Stimulated activated CD8-positive, alpha-beta memory T cell treated with anti-CD3 and anti-CD28 coated beads, Interleukin-7, amount 100 ng/mL, for 4 hours (primary cell): ENCODE measurements around the gene PNPLA6.
A peak's percentile ranks its signal among the peaks of the same experiment; 100 is the strongest.

Source experiments
- DNase-seq, 2 donors: peaks; one replicate each; pipeline ENCODE4 v3.0.0-alpha.2; 2020; ENCODE audit warnings: low read depth in 2 of 2

Gene PNPLA6

DNA sequence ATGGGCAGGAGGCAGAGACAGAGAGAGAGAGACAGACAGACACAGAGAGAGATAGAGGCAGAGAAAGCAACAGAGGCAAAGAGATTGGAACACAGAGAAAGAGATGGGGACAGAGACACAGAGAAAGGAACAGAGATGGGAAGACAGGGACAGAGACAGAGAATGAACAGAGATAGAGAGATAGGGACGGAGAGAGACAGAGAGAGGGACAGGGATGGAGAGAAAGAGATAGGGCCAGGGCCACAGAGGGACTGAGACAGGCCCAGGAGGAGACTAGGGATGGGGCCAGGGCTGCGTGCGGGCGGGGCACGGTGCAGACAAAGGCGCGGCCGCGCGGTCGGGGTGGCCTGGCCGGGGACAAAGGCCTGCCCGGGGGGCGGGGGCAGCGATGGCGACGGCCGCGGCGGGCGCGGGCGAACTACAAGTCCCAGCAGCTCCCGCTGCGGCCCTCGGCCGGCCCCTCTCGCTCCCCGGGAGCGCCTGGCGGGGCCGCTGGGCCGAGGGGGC is 19.8 kb upstream of the PNPLA6 start, which contains the start of gene ZNF358:
Gene ZNF358, plus strand, starts transcription at position 459 of the 507 bp plus-strand sequence. CDS start 3,140 bp downstream, outside the sequence.
- no peak for DNase-seq

DNA sequence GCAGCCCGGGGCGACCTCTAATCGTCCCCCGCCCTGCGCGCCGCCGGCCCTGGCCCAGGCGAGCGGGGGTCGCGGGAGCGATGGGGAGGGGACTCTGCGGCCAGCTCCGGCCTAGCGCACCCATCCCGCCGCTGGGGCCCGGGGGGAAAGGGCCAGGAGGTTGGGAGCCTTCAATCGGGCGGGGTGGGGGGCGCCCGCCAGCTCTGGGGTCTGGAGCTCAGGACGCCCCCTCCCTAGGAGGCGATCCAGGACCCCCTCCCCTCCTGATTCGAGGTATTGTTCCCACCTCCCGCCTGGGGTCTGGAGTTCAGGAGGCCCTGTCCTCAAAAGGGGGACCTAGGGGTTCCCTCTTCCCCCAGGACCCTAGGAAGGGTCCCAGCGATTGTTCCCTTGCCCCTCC is 19.2 kb upstream of the PNPLA6 start:
- DNase-seq = no peak

DNA sequence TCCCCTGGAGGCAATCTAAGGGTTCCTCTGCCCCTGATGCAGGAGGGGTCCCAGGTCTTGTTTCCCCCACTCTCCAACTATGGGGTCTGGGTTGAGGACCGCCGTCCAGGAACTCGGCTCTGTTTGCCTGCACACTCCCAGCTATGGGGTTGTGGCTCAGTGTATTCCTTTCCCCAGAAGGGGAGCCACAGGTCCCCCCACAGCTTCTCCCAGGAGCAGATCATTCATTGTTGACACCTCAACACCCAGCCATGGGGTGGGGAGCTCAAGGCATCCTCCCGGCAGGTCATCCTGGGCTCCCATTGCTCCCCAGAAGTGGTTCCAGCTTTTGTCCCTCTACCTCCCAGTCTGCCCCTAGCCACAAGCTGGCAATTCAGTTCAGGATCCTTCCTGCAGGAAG is 18.6 kb upstream of the PNPLA6 start:
- no peak for DNase-seq

DNA sequence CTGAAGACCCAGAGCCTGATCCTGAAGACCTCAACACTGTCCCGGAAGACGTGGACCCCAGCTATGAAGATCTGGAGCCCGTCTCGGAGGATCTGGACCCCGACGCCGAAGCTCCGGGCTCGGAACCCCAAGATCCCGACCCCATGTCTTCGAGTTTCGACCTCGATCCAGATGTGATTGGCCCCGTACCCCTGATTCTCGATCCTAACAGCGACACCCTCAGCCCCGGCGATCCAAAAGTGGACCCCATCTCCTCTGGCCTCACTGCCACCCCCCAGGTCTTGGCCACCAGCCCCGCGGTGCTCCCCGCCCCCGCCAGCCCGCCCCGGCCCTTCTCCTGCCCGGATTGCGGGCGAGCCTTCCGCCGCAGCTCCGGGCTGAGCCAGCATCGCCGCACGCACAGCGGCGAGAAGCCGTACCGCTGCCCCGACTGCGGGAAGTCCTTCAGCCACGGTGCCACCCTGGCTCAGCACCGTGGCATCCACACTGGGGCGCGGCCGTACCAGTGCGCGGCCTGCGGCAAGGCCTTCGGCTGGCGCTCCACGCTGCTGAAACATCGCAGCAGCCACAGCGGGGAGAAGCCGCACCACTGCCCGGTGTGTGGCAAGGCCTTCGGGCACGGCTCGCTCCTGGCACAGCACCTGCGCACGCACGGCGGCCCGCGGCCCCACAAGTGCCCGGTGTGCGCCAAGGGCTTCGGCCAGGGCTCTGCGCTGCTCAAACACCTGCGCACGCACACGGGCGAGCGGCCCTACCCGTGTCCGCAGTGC is 16.0 kb upstream of the PNPLA6 start:
- DNase-seq = no peak

DNA sequence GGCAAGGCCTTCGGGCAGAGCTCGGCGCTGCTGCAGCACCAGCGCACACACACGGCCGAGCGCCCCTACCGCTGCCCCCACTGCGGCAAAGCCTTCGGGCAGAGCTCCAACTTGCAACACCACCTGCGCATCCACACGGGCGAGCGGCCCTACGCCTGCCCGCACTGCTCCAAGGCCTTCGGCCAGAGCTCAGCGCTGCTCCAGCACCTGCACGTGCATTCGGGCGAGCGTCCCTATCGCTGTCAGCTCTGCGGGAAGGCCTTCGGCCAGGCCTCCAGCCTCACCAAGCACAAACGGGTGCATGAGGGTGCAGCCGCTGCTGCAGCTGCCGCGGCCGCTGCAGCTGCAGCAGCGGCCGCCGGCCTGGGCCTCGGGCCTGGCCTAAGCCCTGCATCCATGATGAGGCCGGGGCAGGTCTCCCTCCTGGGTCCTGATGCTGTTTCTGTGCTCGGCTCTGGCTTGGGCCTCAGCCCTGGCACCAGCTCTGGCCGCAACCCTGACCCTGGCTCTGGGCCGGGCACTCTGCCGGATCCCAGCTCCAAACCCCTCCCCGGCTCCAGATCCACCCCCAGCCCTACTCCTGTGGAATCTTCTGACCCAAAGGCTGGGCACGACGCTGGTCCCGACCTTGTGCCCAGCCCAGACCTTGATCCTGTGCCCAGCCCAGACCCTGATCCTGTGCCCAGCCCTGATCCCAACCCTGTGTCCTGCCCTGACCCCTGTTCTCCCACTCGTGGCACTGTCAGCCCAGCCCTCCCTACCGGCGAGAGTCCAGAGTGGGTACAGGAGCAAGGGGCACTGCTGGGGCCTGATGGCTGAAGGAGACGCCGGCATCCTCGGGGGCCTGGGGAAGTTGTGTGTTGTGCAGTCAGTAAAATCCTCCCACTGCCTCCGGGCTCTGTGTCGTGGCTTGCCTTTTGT is 15.1 kb upstream of the PNPLA6 start:
- DNase-seq = no peak

DNA sequence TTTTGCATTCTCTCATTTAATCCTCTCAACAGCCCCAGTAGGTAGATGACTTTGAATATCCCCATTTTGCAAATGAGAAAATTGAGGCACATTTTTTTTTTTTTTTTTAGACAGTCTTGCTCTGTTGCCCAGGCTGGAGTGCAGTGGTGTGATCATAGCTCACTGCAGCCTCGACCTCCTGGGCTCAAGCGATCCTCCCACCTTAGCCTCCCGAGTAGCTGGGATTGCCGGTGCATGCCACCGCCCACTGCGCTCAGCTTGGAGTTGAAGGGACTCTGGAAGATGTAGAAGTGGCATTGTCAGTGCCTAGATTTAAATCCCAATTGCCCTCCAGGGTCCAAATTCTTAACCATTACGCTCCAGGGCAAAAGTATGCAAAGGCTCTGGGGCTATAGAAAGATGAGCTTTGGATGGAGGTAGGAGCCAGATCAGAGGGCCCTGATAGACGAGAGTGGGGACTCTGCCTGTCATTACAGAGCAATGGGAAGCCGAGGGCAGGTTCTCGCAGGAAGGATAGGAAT is 13.9 kb upstream of the PNPLA6 start:
- DNase-seq = no peak

DNA sequence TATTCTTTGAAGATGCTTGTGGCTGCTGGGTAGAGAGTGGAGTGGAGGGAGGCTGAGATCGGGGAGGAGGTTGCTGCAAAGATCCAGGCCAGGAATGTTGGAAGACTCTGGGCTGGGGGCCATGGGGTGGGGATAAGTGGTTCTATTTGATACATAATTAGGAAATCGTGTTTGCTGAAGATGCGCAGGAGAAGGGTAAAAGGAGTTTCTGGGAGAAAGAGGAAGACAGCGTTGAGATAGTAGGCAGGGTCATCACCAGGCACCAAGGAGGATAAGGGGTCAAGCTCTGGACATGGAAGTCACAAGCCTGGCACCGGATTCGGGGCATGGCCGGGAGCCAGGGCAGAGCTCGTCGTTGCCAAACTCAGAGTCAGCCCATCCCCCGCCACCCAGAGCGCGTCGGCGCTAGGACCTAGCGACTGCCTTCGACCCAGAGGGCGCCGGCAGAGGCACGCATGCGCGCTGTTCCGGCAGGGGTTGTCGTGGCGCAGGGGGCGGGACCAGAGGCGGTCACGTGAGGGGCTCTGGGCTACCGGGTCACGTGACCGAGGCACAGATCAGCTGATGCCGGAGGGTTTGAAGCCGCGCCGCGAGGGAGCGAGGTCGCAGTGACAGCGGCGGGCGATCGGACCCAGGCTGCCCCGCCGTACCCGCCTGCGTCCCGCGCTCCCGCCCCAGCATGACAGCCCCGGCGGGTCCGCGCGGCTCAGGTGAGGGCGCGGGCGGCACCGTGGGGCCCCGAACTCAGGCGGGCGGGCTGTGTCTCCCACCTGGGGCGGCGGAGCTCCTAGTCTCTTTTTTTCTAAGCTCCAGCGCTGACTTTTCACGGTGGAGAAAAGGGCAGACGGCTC is 13.2 kb upstream of the PNPLA6 start, which contains the start of gene MCOLN1:
Gene MCOLN1, plus strand, starts transcription at position 553 of the 851 bp plus-strand sequence. Its CDS starts 127 bp downstream, at position 680.
- peak; percentile 98 to 99 for DNase-seq

DNA sequence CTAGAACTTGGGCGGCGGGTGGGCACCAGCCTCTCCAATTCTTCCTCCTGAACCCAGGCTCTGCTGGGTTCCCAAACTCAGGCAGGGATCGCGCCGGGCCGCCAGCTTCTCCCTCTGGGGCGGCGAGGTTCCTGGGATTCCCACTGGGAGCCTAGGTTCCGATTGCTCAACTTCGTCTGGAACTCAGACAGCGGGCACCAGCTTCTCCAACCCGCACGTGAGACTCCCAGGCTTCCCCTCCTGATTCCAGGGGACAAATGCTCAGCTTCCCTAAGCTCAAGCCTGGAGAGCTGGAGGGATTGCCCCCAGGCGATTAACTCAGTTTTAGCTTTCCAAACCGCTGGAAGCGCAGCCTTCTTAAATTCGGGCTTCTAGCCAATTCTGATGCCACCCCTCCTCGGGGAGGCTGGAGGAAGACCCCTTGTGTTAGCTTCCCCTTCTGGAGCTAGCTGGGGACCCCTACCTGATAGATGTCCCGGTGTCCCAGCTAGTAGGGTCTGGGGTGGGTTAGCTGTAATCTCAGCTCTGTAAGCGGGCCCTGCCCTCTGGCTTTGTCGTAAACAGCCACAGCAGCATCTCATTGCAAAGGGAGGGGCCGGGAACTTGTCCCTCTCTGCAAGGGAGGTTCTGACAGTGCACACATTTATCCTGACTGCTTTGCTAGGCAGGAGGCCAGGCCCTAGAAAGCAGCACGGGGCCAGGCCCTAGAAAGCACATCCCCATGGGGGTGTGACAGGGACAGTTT is 12.4 kb upstream of the PNPLA6 start:
- no peak for DNase-seq

DNA sequence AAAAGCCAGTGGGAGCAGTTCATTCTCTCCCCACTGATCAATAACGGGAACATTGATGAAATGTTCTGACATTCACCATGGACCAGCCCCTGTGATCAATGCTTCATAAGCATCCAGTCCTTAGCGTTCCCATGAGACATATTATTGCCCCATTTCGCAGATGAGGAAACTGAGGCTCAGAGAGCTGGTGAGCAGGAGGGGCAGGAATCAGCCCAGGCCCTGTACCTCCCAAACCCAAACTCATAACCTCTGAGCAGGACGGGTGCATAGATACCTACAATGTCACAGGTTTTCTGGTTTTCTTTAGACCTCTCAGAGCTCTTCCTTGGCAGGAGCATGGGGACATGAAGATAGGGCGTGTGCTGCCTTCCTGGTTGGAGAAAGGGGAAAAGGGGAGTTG is 11.0 kb upstream of the PNPLA6 start:
- DNase-seq = no peak

DNA sequence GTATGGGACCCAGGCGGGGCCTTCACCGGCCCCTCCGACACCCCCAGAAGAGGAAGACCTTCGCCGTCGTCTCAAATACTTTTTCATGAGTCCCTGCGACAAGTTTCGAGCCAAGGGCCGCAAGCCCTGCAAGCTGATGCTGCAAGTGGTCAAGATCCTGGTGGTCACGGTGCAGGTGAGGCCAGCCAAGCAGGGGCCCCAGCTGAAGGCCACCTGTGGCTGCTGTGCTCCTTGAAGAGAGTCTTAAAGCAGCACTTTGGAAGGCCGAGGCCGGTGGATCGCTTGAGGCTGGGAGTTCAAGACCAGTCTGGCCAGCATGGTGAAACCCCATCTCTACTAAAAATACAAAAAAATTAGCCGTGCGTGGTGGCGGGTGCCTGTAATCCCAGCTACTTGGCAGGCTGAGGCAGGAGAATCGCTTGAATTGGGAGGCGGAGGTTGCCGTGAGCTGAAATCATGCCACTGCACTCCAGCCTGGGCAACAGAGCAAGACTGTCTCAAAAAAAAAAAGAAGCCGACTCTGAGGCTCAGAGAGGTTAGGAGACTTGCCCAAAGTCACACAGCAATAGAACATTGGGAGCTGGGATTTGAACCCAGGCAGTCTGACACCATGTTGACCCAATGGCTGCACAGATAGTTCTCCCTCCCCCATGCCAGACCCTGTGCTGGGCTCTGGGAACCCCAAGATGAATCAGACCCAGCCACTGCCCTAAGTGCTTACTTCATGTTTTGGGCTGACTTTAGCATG is 10.4 kb upstream of the PNPLA6 start:
- no peak for DNase-seq

DNA sequence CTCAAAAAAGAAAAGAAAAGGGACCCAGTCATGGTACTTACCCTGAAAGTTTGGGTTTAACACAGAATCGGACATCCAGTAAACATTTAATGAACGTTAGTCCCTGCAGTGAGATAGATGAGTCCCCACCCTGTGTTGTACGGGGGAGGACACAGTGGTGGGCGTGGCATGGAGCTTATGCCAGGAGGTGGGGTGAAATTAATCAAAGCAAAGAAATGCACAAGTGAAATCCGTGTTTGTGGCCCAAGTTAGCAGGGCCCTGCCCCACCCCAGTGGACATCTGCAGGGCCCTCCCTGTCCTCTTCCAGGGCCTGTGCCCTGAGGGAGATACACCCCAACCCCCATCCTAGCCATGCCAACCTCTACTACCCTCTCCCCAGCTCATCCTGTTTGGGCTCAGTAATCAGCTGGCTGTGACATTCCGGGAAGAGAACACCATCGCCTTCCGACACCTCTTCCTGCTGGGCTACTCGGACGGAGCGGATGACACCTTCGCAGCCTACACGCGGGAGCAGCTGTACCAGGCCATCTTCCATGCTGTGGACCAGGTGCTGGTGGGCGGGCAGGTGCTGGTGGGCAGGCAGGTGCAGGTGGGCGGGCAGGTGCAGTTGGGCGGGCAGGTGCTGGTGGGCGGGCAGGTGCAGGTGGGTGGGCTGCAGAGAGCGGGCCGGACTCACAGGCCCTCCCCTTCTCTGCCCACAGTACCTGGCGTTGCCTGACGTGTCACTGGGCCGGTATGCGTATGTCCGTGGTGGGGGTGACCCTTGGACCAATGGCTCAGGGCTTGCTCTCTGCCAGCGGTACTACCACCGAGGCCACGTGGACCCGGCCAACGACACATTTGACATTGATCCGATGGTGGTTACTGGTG is 9.2 kb upstream of the PNPLA6 start:
- DNase-seq = no peak

DNA sequence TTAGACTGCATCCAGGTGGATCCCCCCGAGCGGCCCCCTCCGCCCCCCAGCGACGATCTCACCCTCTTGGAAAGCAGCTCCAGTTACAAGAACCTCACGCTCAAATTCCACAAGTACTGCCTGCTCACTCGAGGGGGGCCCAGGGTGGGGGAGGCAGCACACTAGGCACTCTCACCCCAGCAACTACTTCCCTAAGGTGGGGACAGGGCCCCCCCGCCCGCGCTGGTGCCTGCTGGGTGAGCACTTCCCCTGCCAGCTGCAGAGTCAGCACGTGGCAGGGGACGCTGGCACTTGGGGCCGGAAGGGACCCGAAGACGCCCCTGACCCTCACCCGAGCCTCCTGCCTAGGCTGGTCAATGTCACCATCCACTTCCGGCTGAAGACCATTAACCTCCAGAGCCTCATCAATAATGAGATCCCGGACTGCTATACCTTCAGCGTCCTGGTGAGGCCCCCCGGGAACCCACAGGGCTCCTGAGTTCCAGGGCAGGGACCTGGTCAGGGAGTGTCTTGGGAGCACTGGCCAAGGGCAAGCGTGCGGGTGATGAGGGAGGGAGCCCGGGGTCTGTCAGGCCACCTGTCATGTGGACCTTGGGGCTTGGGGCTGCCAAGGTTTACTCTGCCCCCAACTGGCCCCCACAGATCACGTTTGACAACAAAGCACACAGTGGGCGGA is 7.9 kb upstream of the PNPLA6 start:
- DNase-seq = no peak

DNA sequence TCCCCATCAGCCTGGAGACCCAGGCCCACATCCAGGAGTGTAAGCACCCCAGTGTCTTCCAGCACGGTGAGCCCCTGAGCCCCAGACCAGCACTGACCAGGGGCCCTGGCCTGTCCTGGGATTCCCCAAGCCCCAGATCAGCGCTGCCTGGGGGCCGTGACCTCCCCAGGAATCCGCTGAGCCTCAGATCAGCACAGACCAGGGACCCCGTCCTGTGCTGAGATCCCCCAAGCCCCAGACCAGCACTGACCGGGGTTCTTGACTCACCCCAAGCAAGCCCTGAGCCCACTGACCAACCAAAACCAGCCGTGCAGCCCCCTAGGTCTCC is 7.4 kb upstream of the PNPLA6 start:
- no peak for DNase-seq

DNA sequence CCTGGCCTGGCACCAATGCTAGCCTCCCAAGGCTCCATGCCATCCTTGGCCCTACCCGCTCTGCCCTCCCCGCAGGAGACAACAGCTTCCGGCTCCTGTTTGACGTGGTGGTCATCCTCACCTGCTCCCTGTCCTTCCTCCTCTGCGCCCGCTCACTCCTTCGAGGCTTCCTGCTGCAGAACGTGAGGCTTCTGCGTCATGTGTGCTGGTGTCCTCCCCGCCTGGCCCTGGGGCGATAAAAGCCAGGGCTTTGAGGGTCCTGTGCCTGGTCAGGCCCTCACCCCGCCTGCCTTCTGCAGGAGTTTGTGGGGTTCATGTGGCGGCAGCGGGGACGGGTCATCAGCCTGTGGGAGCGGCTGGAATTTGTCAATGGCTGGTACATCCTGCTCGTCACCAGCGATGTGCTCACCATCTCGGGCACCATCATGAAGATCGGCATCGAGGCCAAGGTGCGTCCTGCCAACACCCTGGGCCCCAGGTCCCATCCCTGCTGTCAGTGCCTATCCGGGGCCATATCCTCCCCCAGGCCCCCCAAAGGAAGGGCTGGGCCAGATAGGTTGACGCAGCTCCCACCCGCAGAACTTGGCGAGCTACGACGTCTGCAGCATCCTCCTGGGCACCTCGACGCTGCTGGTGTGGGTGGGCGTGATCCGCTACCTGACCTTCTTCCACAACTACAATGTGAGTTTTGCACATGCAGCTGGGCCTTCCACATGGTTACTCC is 6.8 kb upstream of the PNPLA6 start:
- no peak for DNase-seq

DNA sequence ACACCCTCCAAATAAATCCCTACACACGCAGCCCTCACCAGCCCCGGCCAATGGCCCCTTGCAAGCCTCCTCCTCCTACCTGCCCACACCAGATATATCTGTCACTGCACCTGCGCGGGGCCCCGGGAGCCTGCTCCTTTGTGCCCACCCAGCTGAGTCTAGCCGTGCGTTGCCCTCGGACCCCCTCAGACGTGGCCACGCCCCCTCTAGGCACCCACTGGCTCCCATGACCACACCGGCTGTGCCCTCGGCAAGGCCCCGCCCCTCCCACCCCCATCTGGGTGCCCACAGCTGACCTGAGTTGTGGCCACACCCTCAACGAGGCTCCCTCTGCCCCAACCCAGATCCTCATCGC is 6.3 kb upstream of the PNPLA6 start:
- no peak for DNase-seq

DNA sequence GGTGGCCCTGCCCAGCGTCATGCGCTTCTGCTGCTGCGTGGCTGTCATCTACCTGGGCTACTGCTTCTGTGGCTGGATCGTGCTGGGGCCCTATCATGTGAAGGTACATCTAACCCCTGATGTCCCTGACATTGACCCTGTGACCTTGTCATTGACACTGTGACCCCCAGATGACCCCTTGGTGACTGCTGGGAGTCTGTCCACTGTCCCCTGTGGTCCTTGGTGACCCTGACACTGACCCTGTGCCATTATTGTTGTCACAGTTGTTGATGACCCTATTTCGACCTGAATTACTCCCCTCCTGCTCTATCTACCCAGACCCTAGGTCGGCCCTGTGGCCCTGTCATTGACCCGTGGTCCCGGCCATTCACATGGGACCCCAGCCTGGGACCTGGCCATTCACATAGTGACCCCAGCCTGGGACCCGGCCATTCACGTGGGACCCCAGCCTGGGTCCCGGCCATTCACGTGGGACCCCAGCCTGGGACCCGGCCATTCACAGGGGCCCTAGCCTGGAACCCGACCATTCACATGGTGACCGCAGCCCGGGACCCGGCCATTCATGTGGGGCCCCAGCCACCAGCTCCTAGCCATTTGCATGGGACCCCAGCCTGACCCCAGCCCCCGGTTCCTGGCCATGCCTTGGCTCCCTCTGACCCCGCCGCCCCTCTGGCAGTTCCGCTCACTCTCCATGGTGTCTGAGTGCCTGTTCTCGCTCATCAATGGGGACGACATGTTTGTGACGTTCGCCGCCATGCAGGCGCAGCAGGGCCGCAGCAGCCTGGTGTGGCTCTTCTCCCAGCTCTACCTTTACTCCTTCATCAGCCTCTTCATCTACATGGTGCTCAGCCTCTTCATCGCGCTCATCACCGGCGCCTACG is 5.7 kb upstream of the PNPLA6 start:
- no peak for DNase-seq
